Measurements from ENCODE around the gene GNAQ.
"Not testable (repeated sequence)": the region's sequence is repeated elsewhere in the genome, so short reads cannot be mapped to it uniquely, and the experiment has no call there.

The GNAQ gene

GRCh38 chr9:77726289-77726688, 305.3 kb downstream of the GNAQ start:
- DNase-seq = peak; percentile 61

GRCh38 chr9:77725820-77726219, 305.8 kb downstream of the GNAQ start:
- DNase-seq = no peak

- DNase-seq = peak; percentile 25
These were observed 306.4 kb downstream of the GNAQ start for GRCh38 chr9:77725046-77725694.

GRCh38 chr9:77721156-77721555, 310.5 kb downstream of the GNAQ start:
- not testable (repeated sequence) for DNase-seq

- no peak for DNase-seq
These were observed 312.3 kb downstream of the GNAQ start for GRCh38 chr9:77719321-77719720.

GRCh38 chr9:77718298-77718640, 313.3 kb downstream of the GNAQ start:
- DNase-seq = peak; percentile 76

- DNase-seq = peak; percentile 94
These were observed 313.9 kb downstream of the GNAQ start for GRCh38 chr9:77717608-77718297.

GRCh38 chr9:77714077-77714549, 317.5 kb downstream of the GNAQ start:
- peak; percentile 75 for DNase-seq

GRCh38 chr9:77712533-77713130, 319.0 kb downstream of the GNAQ start:
- peak; percentile 96 for DNase-seq

- DNase-seq = peak; percentile 36
These were observed 320.5 kb downstream of the GNAQ start for GRCh38 chr9:77710965-77711648.

GRCh38 chr9:77710316-77710715, 321.3 kb downstream of the GNAQ start:
- DNase-seq = peak; percentile 70

GRCh38 chr9:77708064-77708815, 323.4 kb downstream of the GNAQ start:
- DNase-seq = peak; percentile 91

GRCh38 chr9:77707383-77708063, 324.1 kb downstream of the GNAQ start:
- DNase-seq = peak; percentile 97

- no peak for DNase-seq
These were observed 326.0 kb downstream of the GNAQ start for GRCh38 chr9:77705636-77706035.

GRCh38 chr9:77702521-77703390, 328.9 kb downstream of the GNAQ start:
- DNase-seq = not testable (repeated sequence)

- no peak for DNase-seq
These were observed 334.2 kb downstream of the GNAQ start for GRCh38 chr9:77697238-77697984.

GRCh38 chr9:77690723-77691122, 340.9 kb downstream of the GNAQ start:
- DNase-seq = not testable (repeated sequence)

- DNase-seq = not testable (repeated sequence)
These were observed 341.5 kb downstream of the GNAQ start for GRCh38 chr9:77690119-77690518.

- DNase-seq = not testable (repeated sequence)
These were observed 343.9 kb downstream of the GNAQ start for GRCh38 chr9:77687737-77688136.

GRCh38 chr9:77680581-77680980, 351.0 kb downstream of the GNAQ start:
- DNase-seq = no peak
